ENCODE measurements around the gene COX8A. TPM values are rescaled to one million over a fixed set of nuclear protein-coding genes. Genes with fewer than 3 reads are reported as not detected.

COX8A gene
- total and polyA plus RNA-seq, 2 of the 8 experiments (the other 6 are each of a cell fraction or from before 2014, with no cell fraction given), result 365 to 1,720 TPM

DNA sequence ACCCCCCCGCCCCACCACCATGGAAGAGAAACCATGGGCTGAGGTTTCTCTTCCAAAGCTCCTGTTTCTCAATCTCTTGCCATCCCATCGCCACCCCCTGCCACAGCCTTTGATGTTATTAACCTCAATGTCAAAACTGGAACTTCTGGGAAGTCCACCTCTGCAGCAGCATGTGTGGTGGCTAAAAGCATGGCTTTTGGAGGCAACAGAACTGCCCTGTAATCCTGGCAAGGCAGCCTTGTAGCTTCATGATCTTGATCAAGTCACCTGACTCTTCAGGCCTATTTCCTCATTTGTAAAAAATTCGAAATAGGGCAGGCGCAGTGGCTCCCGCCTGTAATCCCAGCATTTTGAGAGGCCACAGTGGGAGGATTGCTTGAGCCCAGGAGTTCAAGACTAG lies 3.5 kb upstream of the COX8A start:
- peaks cover 0 to 9% (median 2%) of the 10 kb centered on the region in 4 experiments; a peak in 3 of 7 replicates for H3K27me3 ChIP-seq (replicated peaks in 1 of 4; ENCODE audit: control insufficient read depth in 3 of 4, extremely low read depth in 1 of 4, insufficient read depth in 3 of 4, low read length in 3 of 4)
- peaks cover 1% of the 10 kb centered on the region in 2 experiments for H4K20me1 ChIP-seq (replicated peaks in 1 of 2; ENCODE audit: control insufficient read depth in 1 of 2, insufficient read depth in 2 of 2, low read length in 2 of 2)
- WGBS, 2 experiments (ENCODE audit: extremely low coverage in 1 of 2, insufficient coverage in 1 of 2, insufficient read length in 1 of 2, insufficient replicate concordance in 2 of 2, low coverage in 1 of 2, low lambda C conversion rate in 2 of 2, missing lambda C conversion rate in 1 of 2), result 77% methylated on average over 5 of the region's 5 CpGs; no CpG with 5 or more reads in 1 of the 2 experiments
- H3K9ac ChIP-seq (replicated peaks in 1 of 4; ENCODE audit: extremely low read depth in 1 of 4, low read depth in 3 of 4, low read length in 3 of 4), result no peak overlapping the region
- H3K4me3 ChIP-seq (ENCODE audit: extremely low read depth in 1 of 4, insufficient read depth in 2 of 4, low read depth in 3 of 4, low read length in 4 of 4), result no peak overlapping the region
- FAIRE-seq (no peak), DNase-seq (ENCODE audit: low read depth in 1 of 2, low spot score in 2 of 2) (no peak)
- H3K79me1 ChIP-seq (ENCODE audit: low read depth, low read length), result peaks cover 2% of the 10 kb centered on the region
- no peak overlapping the region for H3K18ac ChIP-seq (ENCODE audit: extremely low read depth, low read length)
- POLR2A ChIA-PET (ENCODE audit: partially characterized antibody), result interaction anchor here (0.9 to 1.7 kb wide), 4 partner anchors 9 to 50 kb away, joined by 3 to 6 read pairs (median 4); no protein-coding TSS in a partner anchor
- no peaks in the 10 kb centered on the region; the same call in 1 of the 2 replicates for H3K23me2 ChIP-seq (ENCODE audit: low read depth, low read length)
- no peak overlapping the region for H3K56ac ChIP-seq (replicated peaks; ENCODE audit: insufficient read length, low read depth, low read length)
- H3K9me3 ChIP-seq (ENCODE audit: insufficient read depth in 2 of 2, low read depth in 1 of 2, low read length in 1 of 2), result no peaks in the 10 kb centered on the region
- H3K79me2 ChIP-seq (ENCODE audit: control insufficient read depth in 1 of 2, insufficient read depth in 2 of 2, low read length in 2 of 2), result peaks cover 0 to 12% of the 10 kb centered on the region in 2 experiments; a peak in 2 of 4 replicates
- H4K5ac ChIP-seq (ENCODE audit: insufficient read length, low read depth, low read length), result no peak overlapping the region
- no peak overlapping the region for H2BK20ac ChIP-seq (ENCODE audit: low read length)
- H3K4me1 ChIP-seq (replicated peaks in 1 of 4; ENCODE audit: control insufficient read depth in 3 of 4, insufficient read depth in 4 of 4, low read length in 3 of 4), result peaks cover under 1 to 3% (median 2%) of the 10 kb centered on the region in 4 experiments; a peak in 6 of 7 replicates
- no peak overlapping the region for H3K27ac ChIP-seq (ENCODE audit: low read depth, low read length)
- no peak overlapping the region for H3K4ac ChIP-seq (replicated peaks; ENCODE audit: insufficient read length, low read depth, low read length)
- H2BK120ac ChIP-seq (replicated peaks; ENCODE audit: low read depth, low read length), result no peak overlapping the region
- H2BK15ac ChIP-seq (ENCODE audit: low read length), result no peak overlapping the region
- H3K36me3 ChIP-seq (ENCODE audit: control insufficient read depth in 2 of 4, insufficient read depth in 4 of 4, low read length in 3 of 4), result no peaks in the 10 kb centered on the region; a peak in 1 of 8 replicates
- H2AK5ac ChIP-seq (ENCODE audit: low read depth, low read length), result no peak overlapping the region
- CTCF ChIA-PET (ENCODE audit: partially characterized antibody), result interaction anchor here (0.7 to 2.2 kb wide), 4 partner anchors 9 to 50 kb away, joined by 3 to 8 read pairs (median 4); no protein-coding TSS in a partner anchor
- no peak overlapping the region for H3K14ac ChIP-seq (ENCODE audit: insufficient read length)
- H4K91ac ChIP-seq (replicated peaks; ENCODE audit: insufficient read length, low read length), result no peak overlapping the region
- no peak overlapping the region for H3K23ac ChIP-seq (ENCODE audit: insufficient read length)
- no peak overlapping the region; the same call in 1 of the 2 replicates for H2BK12ac ChIP-seq (ENCODE audit: low read depth, low read length)
- no peak overlapping the region for H2BK5ac ChIP-seq (ENCODE audit: low read depth, low read length)
- H4K8ac ChIP-seq (ENCODE audit: extremely low read depth, insufficient read depth, low read length), result no peak overlapping the region
- H2AFZ ChIP-seq (ENCODE audit: low read length), result no peak overlapping the region
- no peak overlapping the region for H3K4me2 ChIP-seq (ENCODE audit: insufficient read depth in 1 of 2, low read depth in 2 of 2, low read length in 2 of 2)
- TF ChIP-seq KDM1A (IDR thresholded peaks at IDR 0.05; ENCODE audit: borderline replicate concordance, low read length), result no peak
- TF ChIP-seq CBX5 (IDR thresholded peaks at IDR 0.05; ENCODE audit: low read depth, low read length), result no peak
- TF ChIP-seq SP2 (IDR thresholded peaks at IDR 0.05; ENCODE audit: low read length), result no peak
